RKO (cell line): Measurements from ENCODE around the gene CCRL2.
"Not testable (repeated sequence)": the region's sequence is repeated elsewhere in the genome, so short reads cannot be mapped to it uniquely, and the experiment has no call there.

ENCODE experiments used
- DNase-seq: peaks from one replicate; pipeline ENCODE4 v3.0.0-alpha.2; 2016; ENCODE audit warnings: low spot score

Gene CCRL2

GRCh38 chr3:46405301-46406019 is 1.6 kb upstream of the CCRL2 start:
- no peak for DNase-seq

DNA sequence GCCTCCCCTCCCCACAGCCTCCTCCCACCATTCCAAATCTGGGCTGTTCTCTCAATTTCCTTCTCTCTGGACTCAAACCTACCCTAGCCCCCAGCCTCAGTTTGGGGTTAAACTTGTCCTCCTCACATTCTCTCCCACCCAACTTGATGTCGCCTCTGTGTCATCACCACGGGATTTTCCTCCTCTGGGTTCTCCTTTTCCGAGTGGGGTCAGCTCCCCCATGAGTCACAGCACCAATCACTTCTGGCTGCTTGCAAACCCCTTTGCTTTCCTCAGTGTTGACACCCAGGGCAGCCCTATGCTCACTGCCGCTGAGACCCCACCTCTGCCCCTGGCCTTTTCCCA is 644 bp upstream of the CCRL2 start:
- DNase-seq: peak; percentile 18

DNA sequence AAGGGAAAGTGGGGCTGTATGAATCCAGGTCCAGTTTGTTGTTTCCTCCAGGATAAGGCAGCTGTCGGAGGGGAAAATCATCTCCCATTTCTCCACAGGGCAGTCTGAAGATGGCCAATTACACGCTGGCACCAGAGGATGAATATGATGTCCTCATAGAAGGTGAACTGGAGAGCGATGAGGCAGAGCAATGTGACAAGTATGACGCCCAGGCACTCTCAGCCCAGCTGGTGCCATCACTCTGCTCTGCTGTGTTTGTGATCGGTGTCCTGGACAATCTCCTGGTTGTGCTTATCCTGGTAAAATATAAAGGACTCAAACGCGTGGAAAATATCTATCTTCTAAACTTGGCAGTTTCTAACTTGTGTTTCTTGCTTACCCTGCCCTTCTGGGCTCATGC is 911 bp downstream of the CCRL2 start:
- peak; percentile 84 for DNase-seq

DNA sequence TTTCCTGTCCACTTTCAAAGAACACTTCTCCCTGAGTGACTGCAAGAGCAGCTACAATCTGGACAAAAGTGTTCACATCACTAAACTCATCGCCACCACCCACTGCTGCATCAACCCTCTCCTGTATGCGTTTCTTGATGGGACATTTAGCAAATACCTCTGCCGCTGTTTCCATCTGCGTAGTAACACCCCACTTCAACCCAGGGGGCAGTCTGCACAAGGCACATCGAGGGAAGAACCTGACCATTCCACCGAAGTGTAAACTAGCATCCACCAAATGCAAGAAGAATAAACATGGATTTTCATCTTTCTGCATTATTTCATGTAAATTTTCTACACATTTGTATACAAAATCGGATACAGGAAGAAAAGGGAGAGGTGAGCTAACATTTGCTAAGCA is 1.8 kb downstream of the CCRL2 start:
- no peak for DNase-seq

GRCh38 chr3:46409739-46410489 is 2.9 kb downstream of the CCRL2 start:
- no peak for DNase-seq

DNA sequence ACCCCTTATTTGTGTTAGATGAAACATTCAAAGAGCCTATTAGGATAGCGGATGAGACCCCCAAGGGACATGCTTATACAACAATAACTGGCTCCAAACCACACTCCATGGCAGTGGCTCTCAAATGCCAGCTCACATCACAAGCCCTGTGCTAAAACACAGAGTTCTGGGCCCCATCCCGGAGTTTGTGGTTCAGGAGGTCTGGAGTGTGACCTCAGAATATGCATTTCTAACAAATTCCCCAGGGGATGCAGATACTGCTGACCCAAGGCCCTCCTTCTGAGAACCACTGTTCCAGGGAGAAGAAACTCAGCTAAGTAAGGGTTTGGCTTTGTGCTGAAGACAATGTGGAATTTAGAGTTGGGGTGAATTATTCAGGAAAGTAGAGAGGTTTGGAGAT is 3.6 kb downstream of the CCRL2 start:
- DNase-seq: no peak

DNA sequence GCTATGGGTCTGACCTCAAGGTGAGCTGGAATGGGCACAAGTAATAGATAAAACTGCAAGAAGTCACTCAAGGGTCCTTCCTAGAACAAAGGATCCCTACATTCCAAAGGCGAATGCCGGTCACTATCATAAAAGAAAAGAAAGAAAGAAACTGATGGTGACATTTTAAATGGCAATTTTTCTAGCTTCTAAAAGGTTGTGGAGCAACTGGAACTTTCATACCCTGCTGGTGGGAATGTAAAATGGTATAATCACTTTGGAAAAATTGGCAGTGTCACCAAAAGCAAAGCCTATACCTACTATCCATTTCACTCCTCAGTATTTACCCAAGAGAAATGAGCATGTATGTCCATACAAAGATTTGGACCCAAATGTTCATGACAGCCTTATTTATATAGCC is 4.2 kb downstream of the CCRL2 start:
- no peak for DNase-seq

DNA sequence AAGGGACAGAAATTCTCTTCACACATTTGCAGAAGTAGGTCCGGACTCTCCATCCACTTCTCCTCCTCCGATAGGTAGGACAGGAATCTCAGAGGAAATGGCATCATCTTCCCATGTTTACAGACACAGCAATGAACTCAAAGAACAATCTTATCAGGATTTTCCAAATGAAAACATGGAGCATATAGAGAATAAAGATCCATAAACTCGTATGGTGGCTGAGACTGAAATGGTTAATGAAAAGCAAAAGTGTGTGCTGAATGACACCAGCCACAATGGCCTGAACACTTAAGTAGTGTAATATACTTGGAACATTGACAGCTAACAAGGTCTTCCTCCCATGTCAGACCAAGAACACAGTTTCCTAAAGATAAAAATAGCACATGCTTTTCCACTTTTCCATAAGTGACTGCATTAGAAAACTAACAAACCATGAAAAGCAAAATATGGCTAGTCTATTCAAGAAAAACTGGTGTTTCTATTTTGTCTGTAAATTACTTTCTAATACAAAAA is 5.8 kb downstream of the CCRL2 start:
- DNase-seq: no peak

- no peak for DNase-seq
Observed at GRCh38 chr3:46413951-46414350, 6.9 kb downstream of the CCRL2 start.

DNA sequence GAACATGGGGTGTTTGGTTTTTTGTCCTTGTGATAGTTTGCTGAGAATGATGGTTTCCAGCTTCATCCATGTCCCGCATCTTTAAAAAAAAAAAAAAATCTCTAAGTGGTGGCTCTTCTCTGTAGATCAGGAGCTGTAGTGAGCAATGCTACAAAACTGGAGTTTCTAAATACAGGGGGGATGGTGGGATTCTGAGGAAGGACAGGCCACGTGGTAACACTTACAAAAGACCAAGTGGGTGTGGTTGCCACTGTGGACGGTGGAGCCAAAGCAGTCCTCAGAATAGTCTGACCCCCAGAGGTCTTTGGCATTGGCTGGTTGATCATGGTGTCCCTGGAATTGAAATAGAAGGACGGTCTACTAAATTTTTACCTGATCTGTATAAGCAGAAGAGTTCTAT is 7.7 kb downstream of the CCRL2 start:
- DNase-seq: no peak

- DNase-seq: no peak
Observed at GRCh38 chr3:46416125-46416810, 9.2 kb downstream of the CCRL2 start.

- DNase-seq: no peak
Observed at GRCh38 chr3:46416811-46417510, 9.9 kb downstream of the CCRL2 start.

DNA sequence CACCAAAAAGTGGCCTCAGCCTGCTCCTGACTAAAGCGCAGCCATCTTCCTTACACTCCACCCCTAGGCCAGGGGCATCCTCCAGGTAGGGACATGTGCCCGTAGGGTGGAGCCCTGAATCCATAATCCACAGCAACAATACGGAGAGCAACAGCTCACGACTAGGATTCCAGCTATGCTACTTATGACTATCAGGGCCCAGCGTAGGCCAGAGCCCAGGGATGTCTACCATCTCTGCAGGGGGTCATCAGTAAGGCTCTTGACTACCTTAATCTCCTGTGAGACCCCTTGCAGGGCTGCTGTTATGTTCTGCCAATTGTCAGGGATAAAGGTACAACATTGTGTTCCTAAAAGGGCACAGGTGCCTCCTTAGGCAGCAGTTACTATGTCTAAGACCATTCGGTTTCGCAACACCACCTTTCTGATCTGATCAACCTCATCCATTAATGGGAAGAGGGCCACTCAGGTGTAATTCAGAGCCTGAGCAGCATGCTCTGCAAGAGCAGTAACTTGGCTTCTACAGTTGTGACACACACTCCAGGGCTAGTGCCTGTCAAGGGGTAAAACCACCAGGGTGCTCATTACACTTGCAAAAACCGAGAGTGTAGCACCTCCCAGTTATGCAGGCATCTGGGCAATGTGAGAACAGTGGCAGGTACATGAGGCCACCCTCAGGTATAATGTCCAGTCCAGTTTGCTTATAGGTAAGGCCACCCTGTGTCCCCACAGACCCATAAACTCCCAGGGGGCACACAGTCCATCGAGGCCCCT is 11.0 kb downstream of the CCRL2 start:
- DNase-seq: no peak

DNA sequence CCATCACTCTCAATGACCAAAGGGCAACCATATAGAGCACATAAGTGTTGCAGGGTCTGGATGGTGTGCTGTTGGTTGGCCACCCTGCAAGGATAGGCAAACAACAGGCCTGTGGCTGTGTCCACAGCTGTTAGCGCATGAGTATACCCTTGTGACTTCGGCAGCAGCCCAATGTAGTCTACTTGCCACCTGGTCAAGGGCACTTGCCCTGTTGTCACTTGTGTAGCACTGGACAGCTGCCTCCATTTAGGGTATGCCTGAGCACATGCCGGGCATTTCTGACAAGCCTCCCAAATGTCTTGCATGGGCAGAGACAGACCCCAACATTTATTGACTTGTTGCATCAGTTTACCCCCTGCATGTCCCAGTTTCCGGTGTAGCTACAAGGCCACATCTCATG is 12.8 kb downstream of the CCRL2 start:
- DNase-seq: no peak

GRCh38 chr3:46420931-46421330 is 13.9 kb downstream of the CCRL2 start:
- no peak for DNase-seq

DNA sequence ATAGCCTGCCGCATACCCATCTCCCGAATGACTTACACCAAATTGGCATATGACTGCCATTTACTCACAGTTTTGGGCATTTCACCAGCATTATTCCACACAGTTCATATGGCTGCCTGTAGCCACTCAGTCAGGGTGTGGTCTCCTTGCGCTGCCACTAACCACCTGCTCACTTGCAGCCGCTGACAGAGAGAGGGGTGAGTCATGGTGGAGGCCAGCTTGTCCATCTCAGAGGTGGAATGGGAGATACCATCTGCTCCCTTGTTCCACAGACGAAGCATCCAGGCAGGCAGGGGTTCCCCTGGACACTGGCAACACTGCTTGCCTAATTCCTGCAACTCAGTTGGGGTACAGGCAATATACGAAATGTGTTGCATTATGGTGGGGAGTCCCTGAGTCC is 15.6 kb downstream of the CCRL2 start:
- peak; percentile 34 for DNase-seq

GRCh38 chr3:46423588-46423987 is 16.5 kb downstream of the CCRL2 start:
- DNase-seq: peak; percentile 37

DNA sequence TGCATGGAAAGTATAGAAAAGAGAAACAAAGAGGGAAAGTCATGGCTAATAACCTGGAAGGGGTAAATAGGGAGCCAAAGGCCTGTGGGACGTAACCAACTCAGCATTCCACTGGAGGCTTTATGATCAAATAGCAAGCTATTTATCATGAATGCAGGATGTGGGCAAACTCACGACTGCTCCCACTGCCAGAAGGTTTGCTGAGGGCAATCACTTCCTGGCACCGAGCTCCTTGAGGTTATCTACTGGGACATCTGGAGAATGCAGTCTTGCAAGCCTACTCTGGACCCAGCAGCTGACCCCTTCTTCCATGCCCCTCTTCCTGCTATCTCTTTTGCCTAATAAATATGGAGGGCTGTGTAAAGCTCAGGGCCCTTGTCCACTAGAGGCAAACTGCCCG is 19.4 kb downstream of the CCRL2 start:
- DNase-seq: not testable (repeated sequence)

DNA sequence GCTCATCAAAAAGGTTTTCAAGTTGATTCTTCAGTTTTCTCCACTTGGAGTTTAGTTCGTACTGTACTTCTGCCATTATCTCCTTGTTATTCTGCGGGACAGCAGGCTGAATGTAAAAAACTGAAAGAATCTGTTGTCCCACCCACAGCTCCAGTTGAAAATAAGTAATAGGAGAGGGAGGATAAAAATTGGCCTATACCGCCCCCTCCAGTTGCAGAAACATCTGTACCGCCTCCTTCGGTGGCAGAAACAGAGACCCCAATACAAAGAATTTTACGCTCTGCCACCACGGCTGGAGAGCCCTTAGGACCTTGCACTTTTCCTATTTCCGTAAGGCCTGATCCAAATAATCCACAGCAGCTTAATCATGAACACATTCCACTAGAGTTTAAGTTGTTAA is 20.3 kb downstream of the CCRL2 start:
- DNase-seq: not testable (repeated sequence)

GRCh38 chr3:46427916-46428833 is 21.1 kb downstream of the CCRL2 start:
- DNase-seq: no peak

DNA sequence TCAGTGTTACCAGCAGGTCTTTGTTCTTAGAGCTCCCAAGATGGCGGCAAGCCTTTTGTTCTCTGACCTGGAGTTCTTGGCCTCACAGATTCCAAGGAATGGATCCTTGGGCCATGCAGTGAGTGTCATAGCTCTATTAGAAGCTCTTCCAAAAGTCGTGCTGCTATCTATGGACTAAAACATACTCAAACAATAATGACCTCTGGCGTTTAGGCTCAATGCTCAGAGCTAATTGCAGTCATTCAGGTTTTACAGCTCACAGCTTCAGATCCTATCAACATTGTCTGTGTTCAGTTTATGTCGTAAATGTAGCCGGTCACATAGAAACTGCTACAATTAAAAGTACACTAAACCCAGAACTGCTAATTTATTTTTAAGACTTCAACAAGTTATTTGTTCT is 22.2 kb downstream of the CCRL2 start:
- DNase-seq: no peak
